ENCODE results near the gene TAF3.
A peak's percentile ranks its signal among the peaks of the same experiment; 100 is the strongest.

Gene TAF3

GRCh38 chr10:8049865-8050555 is 231.7 kb downstream of the TAF3 start (continued):
- TF ChIP-seq ZBTB11 (tag by site-specific recombination; conservative IDR thresholded peaks at IDR 0.05; ENCODE audit: low read depth) (0 out of 2 replicates have a peak, but pooled peaks have one; percentile 19), ZBTB48 (tag by site-specific recombination; IDR thresholded peaks at IDR 0.05) (no peak), ZBTB8A (tag by site-specific recombination; IDR thresholded peaks at IDR 0.05) (peak; percentile 77), HIC1 (tag by site-specific recombination; IDR thresholded peaks at IDR 0.05) (0 out of 2 replicates have a peak, but pooled peaks have one; percentile 20), KLF16 (tag by site-specific recombination; IDR thresholded peaks at IDR 0.05) (0 out of 2 replicates have a peak, but pooled peaks have one; percentile 38), ZXDB (tag by site-specific recombination; IDR thresholded peaks at IDR 0.05) (peak; percentile 76)

- H3K27ac ChIP-seq (ENCODE audit: extremely low read depth, low read depth, low read length) = peak overlapping the region; percentile 100
- CTCF ChIA-PET = interaction anchor here (0.6 to 0.8 kb wide), 3 partner anchors 113 to 1157 kb away, joined by 3 read pairs; no protein-coding TSS in a partner anchor
- H3K4me3 ChIP-seq (ENCODE audit: low read depth, low read length) = peak overlapping the region; percentile 45
- no peaks in the 10 kb centered on the region for H3K9me3 ChIP-seq (ENCODE audit: control insufficient read depth, insufficient read depth, low read depth, low read length)
- H3K36me3 ChIP-seq (ENCODE audit: control insufficient read depth in 2 of 2, insufficient read depth in 1 of 2, low read length in 2 of 2) = peaks cover 0 to 2% of the 10 kb centered on the region in 2 experiments; a peak in 1 of 3 replicates
- no peaks in the 10 kb centered on the region; the same call in 1 of the 2 replicates for H3K4me1 ChIP-seq (ENCODE audit: control insufficient read depth, insufficient read depth, low read length)
- POLR2A ChIA-PET = interaction anchor here (0.8 kb wide), 2 partner anchors 10 to 163 kb away, joined by 3 read pairs; no protein-coding TSS in a partner anchor
- peak; percentile 88 for TF ChIP-seq ZNF335 (tag by site-specific recombination; conservative IDR thresholded peaks at IDR 0.05)
- peak; percentile 11 for TF ChIP-seq ZNF2 (tag by site-specific recombination; IDR thresholded peaks at IDR 0.05)
- peak; percentile 53; the same call in 1 of the 2 replicates for TF ChIP-seq ZIC2 (tag by site-specific recombination; IDR thresholded peaks at IDR 0.05)
- TF ChIP-seq ZNF473 (tag by site-specific recombination; IDR thresholded peaks at IDR 0.05) = no peak
- no peak for TF ChIP-seq ZNF114 (tag by site-specific recombination; IDR thresholded peaks at IDR 0.05)
- 0 out of 2 replicates have a peak, but pooled peaks have one; percentile 15 for TF ChIP-seq GLI2 (tag by site-specific recombination; IDR thresholded peaks at IDR 0.05; ENCODE audit: borderline replicate concordance, low read depth)
- TF ChIP-seq ZNF830 (tag by site-specific recombination; IDR thresholded peaks at IDR 0.05; ENCODE audit: low read depth) = no peak
- TF ChIP-seq PATZ1 (tag by site-specific recombination; IDR thresholded peaks at IDR 0.05) = peak; percentile 9; the same call in 1 of the 2 replicates
- TF ChIP-seq SP2 (tag by site-specific recombination; IDR thresholded peaks at IDR 0.05) = peak; percentile 78
- TF ChIP-seq, protein P1, sequence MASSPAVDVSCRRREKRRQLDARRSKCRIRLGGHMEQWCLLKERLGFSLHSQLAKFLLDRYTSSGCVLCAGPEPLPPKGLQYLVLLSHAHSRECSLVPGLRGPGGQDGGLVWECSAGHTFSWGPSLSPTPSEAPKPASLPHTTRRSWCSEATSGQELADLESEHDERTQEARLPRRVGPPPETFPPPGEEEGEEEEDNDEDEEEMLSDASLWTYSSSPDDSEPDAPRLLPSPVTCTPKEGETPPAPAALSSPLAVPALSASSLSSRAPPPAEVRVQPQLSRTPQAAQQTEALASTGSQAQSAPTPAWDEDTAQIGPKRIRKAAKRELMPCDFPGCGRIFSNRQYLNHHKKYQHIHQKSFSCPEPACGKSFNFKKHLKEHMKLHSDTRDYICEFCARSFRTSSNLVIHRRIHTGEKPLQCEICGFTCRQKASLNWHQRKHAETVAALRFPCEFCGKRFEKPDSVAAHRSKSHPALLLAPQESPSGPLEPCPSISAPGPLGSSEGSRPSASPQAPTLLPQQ (tag by site-specific recombination; IDR thresholded peaks at IDR 0.05) = peak; percentile 40; the same call in 1 of the 2 replicates
- TF ChIP-seq ZNF341 (tag by site-specific recombination; IDR thresholded peaks at IDR 0.05; ENCODE audit: low read depth) = peak; percentile 90
- TF ChIP-seq ZBTB26 (tag by site-specific recombination; optimal IDR thresholded peaks at IDR 0.05) = peak; percentile 72
- TF ChIP-seq HIC1 (tag by site-specific recombination; IDR thresholded peaks at IDR 0.05) = peak; percentile 7; the same call in 1 of the 2 replicates
- TF ChIP-seq ZNF223 (tag by site-specific recombination; IDR thresholded peaks at IDR 0.05) = no peak
Measured at GRCh38 chr10:8050556-8051108, 232.3 kb downstream of the TAF3 start.

Measured in HEK293 (cell line).